GM18526 (cell line): Measurements from ENCODE around the gene PLCB1.

ENCODE experiments used
- POLR2A ChIP-seq: IDR thresholded peaks from 3 replicates; pipeline ENCODE4 v1.6.1; 2011; ENCODE audit not compliant: insufficient read length; ENCODE audit errors: extremely low read depth

PLCB1 gene

GRCh38 chr20:8913456-8913855, 781.4 kb downstream of the PLCB1 start:
- TF ChIP-seq POLR2A, result no peak

- no peak for TF ChIP-seq POLR2A
Observed at GRCh38 chr20:8914421-8914820, 782.4 kb downstream of the PLCB1 start.

GRCh38 chr20:8917084-8917483, 785.0 kb downstream of the PLCB1 start:
- no peak for TF ChIP-seq POLR2A

GRCh38 chr20:8918145-8918544, 786.1 kb downstream of the PLCB1 start:
- no peak for TF ChIP-seq POLR2A

GRCh38 chr20:8924539-8924938, 792.5 kb downstream of the PLCB1 start:
- TF ChIP-seq POLR2A, result no peak

GRCh38 chr20:8930726-8931125, 798.7 kb downstream of the PLCB1 start:
- TF ChIP-seq POLR2A, result no peak

- TF ChIP-seq POLR2A, result no peak
Observed at GRCh38 chr20:8932192-8933165, 800.4 kb downstream of the PLCB1 start.

- no peak for TF ChIP-seq POLR2A
Observed at GRCh38 chr20:8933381-8933807, 801.3 kb downstream of the PLCB1 start.

- no peak for TF ChIP-seq POLR2A
Observed at GRCh38 chr20:8934362-8934761, 802.3 kb downstream of the PLCB1 start.
